ENCODE data around the gene RASD2.

Gene RASD2

DNA sequence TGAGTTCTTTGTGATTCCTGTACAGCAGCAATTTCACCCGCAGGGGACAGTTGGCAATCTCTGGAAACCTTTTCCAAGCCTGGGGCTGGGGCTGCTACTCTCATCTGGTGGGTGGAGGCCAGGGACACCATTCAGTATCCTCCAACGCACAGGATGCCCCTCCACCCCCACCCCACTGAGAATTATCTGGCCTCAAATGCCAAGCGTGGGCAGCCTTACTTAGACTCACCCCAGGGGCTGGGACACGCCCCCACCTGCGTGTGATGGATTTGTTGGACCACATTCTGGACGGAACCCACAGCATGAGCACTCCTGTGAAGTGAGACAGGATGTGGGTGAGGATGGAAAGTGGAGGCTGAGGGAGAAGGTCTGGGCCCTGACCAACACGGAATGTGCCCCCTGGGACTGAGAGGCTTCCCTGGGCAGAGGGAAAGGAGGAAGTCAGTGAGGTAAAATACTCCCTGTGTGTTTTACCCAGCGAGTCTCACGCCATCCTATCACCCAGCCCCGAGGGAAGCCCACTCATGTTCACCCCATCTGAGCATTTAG, 13.7 kb downstream of the RASD2 start:
- DNase-seq = peak in 2 of 42 donors; percentile 32 to 36
- intact Hi-C loops (cut with DNase I) = no loop called here

DNA sequence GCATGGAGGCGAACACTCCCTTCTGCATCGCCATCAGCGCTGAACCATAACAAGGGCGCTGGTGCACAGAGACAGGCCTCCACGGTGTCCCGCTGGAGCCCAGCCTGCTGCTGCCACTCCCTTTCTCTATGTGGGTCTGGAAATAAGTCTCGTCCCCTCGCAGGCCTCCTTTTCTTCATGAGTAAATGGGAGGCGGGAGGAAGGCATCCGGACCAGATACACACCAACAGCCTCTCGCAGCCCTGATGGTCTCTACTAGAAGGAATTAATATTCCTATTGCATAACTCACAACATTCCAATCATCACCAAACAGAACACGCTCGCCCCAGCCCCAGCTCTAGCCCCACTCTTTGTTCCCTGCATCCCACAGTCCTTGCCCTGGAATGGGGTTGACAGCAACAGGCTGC, 14.9 kb downstream of the RASD2 start:
- intact Hi-C loops (cut with DNase I) = no loop called here
- DNase-seq = no peak

DNA sequence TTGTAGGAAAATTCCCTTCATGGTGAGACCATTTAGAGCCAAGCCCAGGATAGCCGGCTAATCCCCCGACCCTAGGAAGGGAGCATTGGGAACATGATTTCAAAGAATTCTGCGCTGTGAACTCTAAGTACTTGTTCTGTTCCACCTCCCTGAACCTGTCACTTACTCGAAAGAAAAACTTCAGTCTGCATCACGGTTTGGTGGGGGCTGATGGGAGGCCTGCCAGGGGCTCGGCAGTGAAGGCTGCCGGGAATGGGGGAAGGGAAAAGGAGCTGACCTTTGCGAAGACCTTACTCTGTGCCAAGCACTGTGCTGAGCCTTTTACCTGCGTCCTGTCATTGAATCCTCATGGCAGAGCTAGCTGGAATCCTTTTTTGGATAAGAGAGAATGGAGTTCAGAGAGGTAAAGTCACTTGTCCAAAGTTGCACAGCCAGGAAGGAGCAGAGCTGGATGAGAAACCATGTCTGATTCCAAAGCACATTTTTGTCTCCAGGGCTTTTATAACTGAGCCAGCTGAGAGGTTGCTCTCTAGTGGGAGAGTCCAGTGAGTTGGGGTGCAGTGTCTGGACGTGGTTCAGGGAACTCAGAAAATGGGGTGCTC, 15.4 kb downstream of the RASD2 start:
- intact Hi-C loops (cut with DNase I) = no loop called here

GRCh38 chr22:35556666-35557065, 16.0 kb downstream of the RASD2 start:
- no peak for DNase-seq
- intact Hi-C loops (cut with DNase I) = no loop called here

More for the DNA sequence above, 15.4 kb downstream of the RASD2 start:
- DNase-seq = no peak

- intact Hi-C loops (cut with DNase I) = no loop called here
- DNase-seq = no peak
Observed at GRCh38 chr22:35558031-35558430, 17.4 kb downstream of the RASD2 start.

DNA sequence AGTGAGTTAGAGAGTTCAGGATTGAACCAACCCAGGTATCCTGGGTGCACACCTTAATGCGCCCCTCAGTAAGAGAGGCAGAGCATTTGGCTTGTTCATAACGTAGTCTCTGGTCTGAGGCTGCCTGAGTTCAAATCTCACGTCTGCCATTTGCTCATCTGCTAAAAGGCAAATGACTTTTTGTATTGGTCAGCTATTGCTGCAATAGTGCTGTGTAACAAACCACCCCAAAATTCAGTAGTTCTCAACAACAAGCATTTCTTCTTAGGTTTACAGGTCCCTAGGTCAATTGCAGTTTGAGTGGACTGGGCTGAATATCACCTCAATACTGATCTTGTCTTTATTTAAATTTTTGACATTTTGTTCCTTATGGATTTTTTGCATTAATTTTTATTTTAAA, 18.1 kb downstream of the RASD2 start:
- DNase-seq = no peak
- intact Hi-C loops (cut with DNase I) = no loop called here

- peak in 4 of 42 donors; percentile 29 to 68 (median 50) for DNase-seq
- intact Hi-C loops (cut with DNase I) = no loop called here
Observed at GRCh38 chr22:35559354-35560005, 18.8 kb downstream of the RASD2 start.

DNA sequence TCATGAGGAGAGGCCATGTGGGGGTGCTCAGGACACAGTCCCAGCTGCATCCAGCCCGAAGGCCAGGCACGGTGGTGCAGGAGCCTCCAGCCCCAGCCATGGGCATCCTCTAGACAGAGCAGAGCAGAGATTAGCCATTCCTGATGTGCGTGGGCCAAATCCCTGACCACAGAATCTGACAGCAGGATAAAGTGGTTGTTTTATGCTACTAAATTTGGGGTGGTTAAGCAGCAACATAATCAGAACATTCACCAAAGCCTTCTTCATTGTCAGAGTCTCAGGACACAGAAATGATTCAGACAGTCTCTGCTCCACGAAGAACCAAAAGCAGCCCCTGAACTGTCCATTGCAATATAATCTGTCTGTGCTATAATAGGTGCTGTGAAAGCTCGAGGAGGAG, 19.7 kb downstream of the RASD2 start:
- intact Hi-C loops (cut with DNase I) = no loop called here
- no peak for DNase-seq

DNA sequence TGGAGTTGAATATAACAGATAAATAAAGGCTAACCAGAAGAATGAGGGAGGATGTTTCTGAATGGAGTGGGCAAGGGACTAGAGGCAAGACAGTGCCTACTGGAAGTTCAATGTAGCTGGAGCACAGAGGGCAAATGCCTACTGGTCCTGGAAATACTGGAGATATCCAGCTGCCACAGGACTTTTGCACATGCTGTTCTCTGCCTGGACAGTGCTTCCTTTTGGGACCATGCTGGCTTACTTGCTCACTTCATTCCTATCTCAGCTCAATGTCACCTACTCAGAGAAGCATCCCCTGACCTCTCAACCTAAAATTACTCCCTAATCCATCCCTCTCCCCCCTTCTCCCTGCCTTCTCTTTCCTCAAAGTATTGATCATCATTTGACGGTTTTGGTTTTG, 20.2 kb downstream of the RASD2 start:
- no peak for DNase-seq
- intact Hi-C loops (cut with DNase I) = no loop called here

- intact Hi-C loops (cut with DNase I) = no loop called here
- DNase-seq = peak in 11 of 42 donors; percentile 30 to 76 (median 53)
Observed at GRCh38 chr22:35561796-35562526, 21.3 kb downstream of the RASD2 start.

DNA sequence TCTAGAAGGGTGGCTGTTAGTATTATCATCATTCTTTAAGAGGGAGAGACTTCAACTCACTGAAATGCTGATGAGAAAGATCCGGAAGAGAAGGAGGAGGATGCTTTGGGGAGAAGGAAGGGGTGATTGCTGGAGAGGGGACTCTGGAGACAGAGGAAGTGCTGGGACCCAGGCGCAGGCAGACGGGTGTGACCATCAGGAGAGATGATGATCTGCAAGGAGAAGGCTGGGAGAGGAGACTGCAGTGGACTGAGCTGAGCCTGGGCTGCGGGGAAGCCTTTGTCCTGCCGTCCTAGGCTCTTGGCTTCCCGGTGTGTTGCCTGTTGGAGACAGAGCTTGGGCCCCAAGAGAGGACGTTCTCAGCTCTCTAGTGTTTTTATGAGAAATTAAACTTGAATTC, 22.6 kb downstream of the RASD2 start:
- intact Hi-C loops (cut with DNase I) = no loop called here
- DNase-seq = no peak

DNA sequence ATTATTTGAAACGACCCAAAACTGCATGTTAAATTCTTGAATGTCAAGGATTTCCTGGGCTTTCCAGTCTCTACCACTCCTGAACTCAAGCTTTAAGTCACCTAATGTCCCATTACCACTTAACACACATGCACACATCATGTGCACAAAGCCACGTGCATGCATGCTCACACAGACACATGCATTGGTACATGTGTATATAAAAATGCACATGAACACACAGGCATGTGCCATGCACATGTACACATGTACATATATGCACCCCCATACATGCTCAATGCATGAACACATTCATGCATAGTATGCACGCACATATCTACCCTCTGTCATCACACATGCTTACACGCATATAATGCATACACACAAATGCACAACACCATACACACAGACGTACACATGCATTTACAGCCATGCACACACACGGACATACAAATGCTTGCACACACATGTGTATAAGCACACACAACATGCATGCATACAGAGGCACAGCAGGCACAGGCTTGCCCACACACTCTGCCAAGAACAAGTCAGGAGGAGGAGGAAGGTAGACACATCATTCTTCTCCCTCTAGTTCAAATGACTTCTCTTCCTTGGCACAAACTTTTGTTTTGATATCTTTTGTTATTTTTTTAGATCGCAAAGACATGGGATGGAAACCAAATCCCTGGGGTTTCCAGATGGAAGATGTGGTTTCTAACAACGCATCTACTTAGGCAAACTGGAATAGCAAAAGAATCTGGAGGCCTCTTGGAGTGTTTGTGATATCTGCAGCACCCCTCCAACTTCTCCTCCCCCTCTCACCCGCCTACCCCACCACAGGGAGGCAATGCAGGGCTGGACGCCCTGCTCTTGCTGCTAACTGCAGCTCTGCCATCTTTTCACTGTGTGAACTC, 24.6 kb downstream of the RASD2 start:
- intact Hi-C loops (cut with DNase I) = no loop called here
- DNase-seq = peak in 6 of 42 donors; percentile 42 to 76 (median 58)

DNA sequence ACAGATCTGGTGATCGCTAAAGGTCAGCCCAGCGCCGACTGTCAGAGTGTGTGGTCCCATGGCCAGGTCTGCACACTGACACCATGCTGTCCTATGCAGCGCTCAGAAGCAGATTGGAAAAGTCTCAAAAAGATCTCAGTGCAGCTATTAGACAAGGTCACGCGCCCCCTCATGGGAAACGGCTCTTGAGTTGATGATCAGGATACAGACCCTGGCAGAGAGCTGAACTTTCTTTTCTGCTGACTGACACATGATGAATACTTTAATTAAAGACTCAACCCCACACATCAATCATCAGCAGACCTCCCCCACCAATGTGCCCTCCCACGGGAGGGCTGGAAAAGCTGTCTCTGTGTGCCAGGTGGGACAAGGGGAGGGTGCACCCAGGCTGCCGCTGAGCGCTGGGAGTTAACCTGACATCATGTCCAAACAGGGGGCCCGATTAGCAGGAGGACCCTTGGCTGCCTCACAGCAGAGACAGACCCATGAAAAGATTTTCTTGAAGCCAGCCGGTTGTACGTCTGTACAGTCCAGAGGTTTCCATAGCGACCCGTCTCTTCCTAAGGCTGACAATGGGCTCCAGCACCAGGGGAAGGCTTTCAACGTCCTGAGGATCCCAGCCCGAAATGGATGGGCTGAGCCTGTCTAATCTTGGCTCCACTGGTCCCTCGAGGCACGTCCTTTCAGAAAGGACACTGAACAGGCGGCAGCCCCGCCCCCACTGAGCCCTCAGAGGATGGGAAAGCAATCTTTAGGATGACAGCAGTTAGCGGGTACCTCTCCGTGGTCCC, 26.9 kb downstream of the RASD2 start:
- peak in 16 of 42 donors; percentile 34 to 77 (median 64) for DNase-seq
- intact Hi-C loops (cut with DNase I) = no loop called here

- DNase-seq = peak in 8 of 42 donors; percentile 30 to 74 (median 50)
- intact Hi-C loops (cut with DNase I) = no loop called here
Observed at GRCh38 chr22:35568751-35569739, 28.4 kb downstream of the RASD2 start.

DNA sequence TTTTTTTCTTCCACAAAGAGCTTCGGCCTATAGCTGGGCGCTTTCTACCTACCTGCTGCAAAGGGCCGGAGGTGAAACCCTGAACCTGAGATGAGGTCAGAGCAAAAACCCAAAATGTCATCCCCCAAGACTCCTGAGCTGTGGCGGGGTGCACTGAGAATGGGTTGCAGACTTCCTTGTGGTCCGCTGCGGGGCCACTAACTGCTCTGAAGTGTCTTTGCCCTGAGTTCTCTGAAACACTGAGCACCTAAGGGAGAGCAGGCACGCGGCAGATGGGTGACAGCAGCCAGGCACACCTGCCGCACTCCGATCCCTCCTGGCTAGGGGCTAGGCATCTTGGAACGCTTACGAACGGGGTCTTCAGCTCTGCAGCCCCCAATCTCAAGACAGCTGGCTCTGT, 29.3 kb downstream of the RASD2 start:
- no peak for DNase-seq
- intact Hi-C loops (cut with DNase I) = no loop called here

- no peak for DNase-seq
- intact Hi-C loops (cut with DNase I) = no loop called here
Observed at GRCh38 chr22:35570686-35571194, 30.1 kb downstream of the RASD2 start.

- intact Hi-C loops (cut with DNase I) = no loop called here
- peak in 2 of 42 donors; percentile 33 to 55 for DNase-seq
Observed at GRCh38 chr22:35572556-35572955, 31.9 kb downstream of the RASD2 start.
